ENCODE results near the gene CCDC124.

CCDC124 gene

GRCh38 chr19:17937371-17937900 is 4.6 kb downstream of the CCDC124 start:
- DNase-seq = no peak

DNA sequence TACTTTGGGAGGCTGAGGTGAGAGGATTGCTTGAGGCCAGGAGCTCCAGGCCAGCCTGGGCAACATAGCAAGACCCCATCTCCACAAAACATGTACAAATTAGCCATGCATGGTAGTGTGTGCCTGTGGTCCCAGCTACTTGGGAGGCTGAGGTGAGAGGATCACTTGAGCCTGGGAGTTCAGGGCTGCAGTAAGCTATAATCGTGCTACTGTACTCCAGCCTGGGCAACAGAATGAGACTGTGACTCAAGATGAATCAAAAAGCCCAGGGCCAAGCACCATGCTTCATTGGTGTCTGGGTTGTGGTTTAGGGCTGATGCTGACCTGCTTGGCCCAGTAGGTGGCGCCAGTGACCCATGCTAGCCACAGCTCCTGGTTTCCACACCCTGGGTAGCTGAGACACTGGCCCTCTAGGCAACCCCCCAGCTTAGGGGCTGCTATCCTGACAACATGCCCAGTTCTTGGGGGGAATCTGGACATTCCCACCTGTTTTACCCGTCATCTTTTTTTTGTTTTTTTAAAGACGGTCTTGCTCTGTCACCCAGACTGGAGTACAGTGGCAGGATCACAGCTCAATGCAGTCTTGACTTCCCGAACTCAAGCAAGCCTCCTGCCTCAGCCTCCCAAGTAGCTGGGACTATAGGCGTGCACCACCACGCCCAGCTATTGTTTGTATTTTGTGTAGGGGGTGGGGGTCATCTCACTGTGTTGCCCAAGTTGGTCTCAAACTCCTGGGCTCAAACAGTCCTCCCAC is 5.5 kb downstream of the CCDC124 start:
- DNase-seq = peak; percentile 23

GRCh38 chr19:17942181-17942580 is 9.4 kb downstream of the CCDC124 start:
- DNase-seq = no peak

DNA sequence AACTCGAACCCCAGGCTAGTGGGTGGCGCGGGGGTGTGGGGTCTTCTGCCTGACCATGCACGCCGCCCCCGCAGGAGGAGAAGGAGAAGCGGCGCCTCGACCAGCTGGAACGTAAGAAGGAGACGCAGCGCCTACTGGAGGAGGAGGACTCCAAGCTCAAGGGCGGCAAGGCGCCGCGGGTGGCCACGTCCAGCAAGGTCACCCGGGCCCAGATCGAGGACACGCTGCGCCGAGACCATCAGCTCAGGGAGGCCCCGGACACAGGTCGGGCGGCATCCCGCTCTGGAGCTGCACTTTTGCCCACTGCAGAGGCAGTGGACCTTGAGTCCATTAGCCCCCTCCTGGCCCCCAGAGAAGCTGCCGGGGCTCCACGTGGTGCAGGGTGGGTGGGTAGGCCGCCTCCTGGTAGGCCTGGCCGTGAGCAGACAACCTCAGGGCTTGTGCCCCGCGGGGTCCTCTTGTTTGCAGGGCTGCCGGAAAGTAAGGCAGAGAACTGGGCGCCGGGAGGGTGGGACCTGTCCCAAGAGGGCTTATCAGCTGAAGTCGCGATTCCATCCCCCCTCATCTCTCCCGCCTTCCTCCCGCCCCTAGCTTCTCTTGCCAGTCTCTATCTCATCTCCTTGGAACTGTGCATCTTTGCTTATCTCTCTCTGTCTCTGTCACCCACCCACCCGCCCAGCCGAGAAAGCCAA is 9.9 kb downstream of the CCDC124 start:
- no peak for DNase-seq

DNA sequence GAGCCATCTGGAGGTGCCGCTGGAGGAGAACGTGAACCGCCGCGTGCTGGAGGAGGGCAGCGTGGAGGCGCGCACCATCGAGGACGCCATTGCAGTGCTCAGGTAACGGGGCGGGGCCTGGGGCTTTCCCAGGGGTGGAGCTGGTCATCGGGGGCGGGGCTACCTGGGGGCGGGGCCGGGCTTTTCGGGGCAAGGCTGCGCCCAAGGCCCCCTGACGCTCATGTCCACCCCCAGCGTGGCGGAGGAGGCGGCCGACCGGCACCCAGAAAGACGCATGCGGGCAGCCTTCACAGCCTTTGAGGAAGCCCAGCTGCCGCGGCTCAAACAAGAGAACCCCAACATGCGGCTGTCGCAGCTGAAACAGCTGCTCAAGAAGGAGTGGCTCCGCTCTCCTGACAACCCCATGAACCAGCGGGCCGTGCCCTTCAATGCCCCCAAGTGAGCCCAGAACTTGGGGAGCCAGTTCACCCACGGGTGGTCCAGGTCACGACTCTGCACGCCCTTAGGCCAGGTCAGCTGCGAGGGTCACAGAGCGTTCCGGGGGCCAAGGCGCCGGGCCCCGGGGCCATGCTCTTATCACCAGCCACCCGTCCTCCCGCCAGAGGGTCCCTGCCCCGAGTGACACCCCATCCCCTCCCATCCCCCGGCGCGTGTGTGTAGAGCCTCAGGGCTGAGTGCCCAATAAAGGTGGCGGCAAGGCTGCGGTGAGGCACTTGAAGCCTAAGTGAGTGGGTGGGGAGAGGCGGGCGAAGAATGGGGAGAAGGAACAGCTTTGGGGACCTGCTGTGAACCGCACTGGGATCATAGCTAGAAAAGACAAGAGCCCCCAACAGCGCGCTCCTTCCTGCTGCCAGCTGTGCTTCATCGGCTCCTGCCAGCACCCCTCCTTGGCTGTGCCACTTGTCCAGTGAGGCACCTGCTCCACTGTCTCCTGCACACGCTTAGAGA is 10.7 kb downstream of the CCDC124 start:
- no peak for DNase-seq

DNA sequence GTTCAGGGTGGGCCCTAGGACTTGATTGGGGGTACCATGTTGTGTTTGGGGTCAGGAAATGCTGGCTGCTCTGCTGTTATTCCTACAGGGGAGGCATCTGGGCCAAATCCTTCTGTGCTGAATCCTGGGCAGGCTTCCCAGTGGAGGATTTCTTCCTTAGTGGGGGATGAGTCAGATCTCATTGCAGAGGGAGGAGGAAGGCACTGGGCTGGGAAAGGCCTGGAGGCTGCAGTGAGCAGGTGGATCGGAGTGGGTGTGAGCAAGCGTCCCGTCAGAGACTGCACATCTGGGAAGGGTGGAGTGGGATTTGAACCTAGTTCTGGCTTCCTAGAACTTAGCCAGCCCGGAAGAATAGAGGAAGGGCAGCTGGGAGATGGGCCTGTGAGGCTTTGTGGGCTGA is 11.5 kb downstream of the CCDC124 start:
- peak; percentile 16 for DNase-seq

- DNase-seq = no peak
Observed at GRCh38 chr19:17946965-17947784, 14.4 kb downstream of the CCDC124 start.

DNA sequence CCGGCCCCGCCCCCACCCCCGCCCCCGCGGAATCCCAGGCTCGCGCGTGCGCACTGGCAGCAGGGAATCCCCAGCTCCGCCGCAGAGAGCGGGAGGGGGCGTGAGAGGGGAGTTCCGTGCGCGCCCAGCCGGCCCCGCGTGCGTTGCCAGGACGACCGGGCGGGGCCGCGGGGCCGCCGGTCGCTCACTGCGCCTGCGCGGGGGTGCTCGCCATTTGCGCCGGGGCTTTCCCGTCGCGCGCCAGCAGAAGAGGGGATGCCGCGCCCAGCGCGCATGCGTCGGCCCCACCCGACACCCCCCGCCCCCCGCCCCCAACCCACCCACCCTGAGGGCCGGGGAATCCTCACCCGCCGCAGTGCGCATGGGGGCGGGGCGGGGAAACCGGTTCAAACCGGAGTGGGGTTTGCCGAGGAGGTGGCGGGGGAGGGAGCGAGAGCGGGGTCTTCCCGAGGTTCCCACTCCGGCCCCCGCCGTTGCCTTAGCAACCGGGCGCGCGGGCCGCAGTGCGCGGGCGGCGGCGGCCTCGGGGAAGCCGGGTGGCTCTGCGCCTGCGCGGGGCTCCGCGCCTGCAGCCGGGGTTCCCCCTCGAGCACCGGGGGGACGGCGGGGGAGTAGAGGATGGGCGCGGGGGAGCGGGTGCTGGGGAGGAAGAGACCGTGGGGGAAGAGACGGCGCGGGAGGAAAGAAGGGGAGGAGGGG is 15.1 kb downstream of the CCDC124 start:
- DNase-seq = peak; percentile 91

GRCh38 chr19:17948514-17948900 is 15.7 kb downstream of the CCDC124 start:
- no peak for DNase-seq

DNA sequence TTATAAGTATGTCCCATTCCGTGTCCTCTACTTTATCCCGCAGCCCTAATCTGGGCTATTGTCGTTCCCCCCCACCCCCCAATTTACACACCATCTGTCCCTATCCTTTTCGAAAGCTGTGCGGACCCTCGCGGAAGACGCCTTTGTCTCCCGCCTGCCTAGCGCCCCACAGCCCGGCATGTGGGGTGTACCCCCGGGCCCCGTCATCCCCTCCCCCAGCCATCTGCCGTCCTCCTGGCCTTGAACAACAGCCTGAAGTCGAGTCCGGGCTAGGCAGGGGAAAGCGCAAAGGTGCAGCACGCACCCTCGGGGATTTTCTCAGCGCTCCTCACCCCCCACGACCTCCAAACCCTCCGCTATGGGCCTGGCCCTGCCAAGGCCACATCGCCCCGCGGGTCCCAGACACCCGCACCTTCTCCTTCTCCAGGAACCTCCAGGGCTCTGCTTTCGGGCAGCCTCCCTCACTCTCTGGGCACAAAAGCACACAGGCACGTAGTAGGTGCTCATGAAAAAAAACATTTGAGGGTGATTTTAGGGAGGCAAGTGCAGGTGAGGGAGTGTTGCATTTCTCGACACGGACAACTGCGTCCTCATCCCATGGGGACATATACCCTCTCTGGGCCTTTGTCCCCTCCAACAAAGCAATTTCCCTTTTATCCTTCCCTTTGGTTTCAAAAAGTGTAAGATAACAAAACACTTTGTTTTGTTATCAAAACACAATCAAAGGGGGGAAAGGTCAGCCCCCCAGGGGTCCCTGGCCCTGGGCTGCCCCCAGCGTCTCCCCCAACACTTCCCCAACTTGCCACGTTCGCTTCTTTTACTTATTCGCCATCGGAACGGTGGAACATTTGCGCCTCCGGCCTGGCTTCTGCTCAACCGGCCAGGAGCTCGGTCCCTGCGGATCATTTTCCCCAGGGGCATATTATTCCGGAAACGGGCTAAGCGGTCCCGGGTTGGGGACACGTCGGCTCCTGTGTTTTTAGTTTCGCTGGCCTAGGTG is 16.4 kb downstream of the CCDC124 start:
- DNase-seq = no peak

GRCh38 chr19:17949956-17950309 is 17.1 kb downstream of the CCDC124 start:
- DNase-seq = no peak

- DNase-seq = no peak
Observed at GRCh38 chr19:17950310-17951156, 17.7 kb downstream of the CCDC124 start.

DNA sequence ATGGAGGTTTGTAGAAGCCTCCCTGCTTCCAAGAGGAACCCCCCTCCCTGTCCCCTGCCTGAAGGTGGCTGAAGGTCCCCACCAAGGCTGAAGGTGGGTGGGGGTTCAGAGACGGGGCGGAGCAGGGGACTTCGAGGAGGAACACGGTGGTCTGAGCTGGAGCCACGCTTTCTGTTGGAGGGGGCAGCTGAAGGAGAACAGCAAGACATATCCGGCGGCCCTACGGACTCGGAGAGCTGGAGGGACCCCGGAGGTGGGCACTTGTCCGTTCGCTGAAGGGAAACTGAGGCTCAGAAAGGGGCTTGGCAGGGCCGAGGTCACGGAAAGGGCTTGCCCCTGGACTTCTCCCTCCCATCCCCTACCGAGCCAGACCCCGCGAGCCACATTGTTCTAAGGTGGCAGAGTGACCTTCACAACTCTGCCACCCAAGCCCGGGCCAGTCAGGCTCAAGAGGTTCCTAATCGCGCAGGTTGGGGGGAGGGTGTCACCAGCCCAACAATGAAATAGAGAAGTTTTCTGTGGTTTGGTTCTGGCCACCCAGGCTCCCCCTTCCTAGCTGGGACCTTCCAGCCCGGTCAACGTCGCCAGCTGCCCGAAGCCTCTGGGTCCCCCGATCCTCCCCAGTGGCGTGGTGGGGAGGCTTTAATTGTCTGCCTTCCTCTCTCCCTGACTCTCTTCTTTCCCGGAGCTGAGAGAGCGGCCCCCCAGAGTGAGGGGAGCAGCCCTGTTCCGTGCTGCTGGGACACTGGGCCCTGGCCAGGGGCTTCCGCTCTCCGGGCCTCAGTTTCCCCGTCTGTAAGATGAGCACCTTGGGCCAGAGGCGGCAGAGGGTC is 18.6 kb downstream of the CCDC124 start:
- no peak for DNase-seq

DNA sequence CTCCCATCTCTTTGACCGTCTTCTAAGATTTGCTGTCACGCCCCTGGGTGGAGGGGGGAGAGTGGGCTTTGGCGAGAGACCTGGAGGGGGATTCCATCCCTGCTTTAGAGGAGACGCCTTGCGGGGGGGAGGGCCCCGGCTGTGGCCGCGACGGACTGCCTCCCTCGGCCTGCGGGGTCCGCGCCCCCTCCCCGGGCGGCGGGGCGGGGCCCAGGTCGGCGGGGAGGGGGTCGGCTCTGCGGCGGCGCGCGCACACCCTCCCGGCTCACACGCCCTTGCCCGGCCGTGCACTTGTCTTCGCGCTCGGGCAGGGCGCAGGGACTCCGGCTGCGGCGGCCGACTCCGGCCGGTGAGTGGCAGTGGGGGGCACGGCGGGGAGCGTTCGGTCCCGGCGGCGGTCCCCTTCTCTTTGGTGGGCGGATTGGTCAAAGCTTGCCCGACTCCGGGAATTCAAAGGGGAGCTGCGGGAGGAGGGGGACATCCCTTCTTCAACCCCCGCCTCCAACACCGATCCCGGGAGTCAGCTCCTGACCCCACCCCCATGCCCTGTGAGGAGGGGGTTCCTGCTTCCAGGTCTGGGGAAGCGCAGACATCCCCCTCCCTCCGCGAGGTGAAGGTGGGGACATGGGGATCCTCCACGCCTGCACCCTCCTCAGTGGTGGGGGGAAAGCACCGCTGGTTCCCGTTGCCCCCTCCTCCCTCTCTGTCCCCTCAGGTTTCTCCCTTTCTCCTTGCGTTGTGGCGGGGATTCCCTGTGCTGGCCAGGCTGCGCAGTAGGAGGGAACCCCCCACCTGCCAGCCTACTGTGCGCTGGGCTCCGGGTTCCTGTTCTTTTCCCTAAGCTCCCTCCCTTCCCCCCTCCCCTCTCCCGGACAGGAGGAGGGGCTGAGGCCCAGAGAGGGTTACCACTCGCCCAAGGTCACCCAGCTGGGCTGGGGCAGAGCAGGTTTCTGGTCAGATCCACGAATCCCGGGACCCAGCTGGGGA is 19.5 kb downstream of the CCDC124 start:
- no peak for DNase-seq

- DNase-seq = no peak
Observed at GRCh38 chr19:17953316-17953801, 20.5 kb downstream of the CCDC124 start.

GRCh38 chr19:17953869-17954268 is 21.1 kb downstream of the CCDC124 start:
- no peak for DNase-seq

- DNase-seq = no peak
Observed at GRCh38 chr19:17954401-17954800, 21.6 kb downstream of the CCDC124 start.

All from NCI-H446 treated with DMSO at 0.1 percent for 48 hours (cell line).